ENCODE measurements around the gene CIAO2B.

Gene CIAO2B

GRCh38 chr16:66886321-66886720, 47.9 kb downstream of the CIAO2B start:
- no peak for DNase-seq (ENCODE audit: low spot score)

GRCh38 chr16:66885491-66885890, 48.7 kb downstream of the CIAO2B start:
- DNase-seq (ENCODE audit: low spot score) = no peak

GRCh38 chr16:66882702-66883101, 51.5 kb downstream of the CIAO2B start:
- no peak for DNase-seq (ENCODE audit: low spot score)

All from hepatic stellate cell (primary cell).